CD4-positive, alpha-beta T cell treated with Interleukin-4 for 1 hour (primary cell): Measurements from ENCODE around the gene RMND5B.
A peak's percentile ranks its signal among the peaks of the same experiment; 100 is the strongest.
"Not testable (repeated sequence)": the region's sequence is repeated elsewhere in the genome, so short reads cannot be mapped to it uniquely, and the experiment has no call there.

ENCODE experiments used
- DNase-seq, 2 donors: peaks; one replicate each; pipeline ENCODE4 v3.0.0-alpha.2; 2020 to 2022

Gene RMND5B

DNA sequence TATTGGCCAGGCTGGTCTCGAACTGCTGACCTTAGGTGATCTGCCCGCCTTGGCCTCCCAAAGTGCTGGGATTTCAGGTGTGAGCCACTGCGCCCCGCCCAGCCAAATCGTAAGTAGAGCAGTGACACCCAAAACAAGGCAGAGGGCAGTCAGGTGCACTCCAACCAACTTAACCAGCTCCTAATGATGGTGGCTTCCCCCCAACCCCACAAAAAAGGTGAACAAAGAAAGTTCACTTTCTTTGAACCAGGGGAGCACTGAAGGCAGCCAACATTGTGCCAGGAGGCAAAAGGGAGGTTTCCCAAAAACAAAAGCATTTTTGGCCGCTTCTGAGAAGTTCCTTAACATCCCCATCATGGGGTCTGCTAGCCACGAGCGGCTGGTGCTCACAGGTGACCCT, 46.8 kb downstream of the RMND5B start:
- DNase-seq: no peak

GRCh38 chr5:178180141-178180863, 49.5 kb downstream of the RMND5B start:
- DNase-seq: no peak

GRCh38 chr5:178182158-178182876, 51.5 kb downstream of the RMND5B start:
- no peak for DNase-seq

DNA sequence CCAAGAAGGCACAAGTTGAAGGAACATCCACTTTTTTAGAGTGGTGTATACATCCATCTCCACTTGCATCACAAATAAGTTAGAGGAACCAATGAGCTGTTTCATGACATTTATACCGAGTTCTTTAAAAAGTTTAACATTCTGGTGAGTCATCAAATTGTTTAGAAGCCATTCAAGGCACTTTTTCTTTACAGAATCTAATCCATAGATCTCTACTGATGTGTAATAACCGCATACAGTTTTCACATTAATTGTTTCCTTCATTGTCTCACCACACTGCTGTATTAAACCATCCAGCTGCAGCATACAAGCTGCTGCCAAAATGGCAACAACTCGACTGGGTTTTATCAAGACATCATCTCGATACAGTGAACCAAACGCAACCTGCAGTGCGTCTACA, 55.6 kb downstream of the RMND5B start:
- no peak for DNase-seq

DNA sequence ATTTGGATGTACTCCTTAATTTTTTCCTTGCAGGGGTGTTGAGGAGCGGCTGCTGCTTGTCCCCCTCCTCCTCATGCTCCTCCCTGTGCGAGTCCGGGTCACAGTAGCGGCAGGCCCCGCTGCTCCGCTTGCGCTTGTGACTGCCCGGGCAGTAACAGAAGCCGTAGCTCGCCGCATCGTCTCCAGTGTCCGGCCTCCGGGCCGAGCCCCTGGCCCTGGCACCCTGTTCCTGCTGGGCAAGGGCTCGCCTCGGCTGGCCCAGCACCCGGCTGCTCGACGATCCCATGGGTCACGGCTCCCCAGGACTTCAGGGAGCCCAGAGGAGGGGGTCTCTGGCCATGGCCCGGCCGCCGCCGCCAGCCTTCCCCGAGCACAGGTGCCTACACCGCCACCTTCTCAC, 56.2 kb downstream of the RMND5B start, which contains the start of gene GMCL2:
Gene GMCL2 (minus strand): TSS at position 358 of the 400 bp plus-strand sequence. CDS start 72 bp downstream, at position 286.
- DNase-seq: no peak

GRCh38 chr5:178189433-178189832, 58.6 kb downstream of the RMND5B start:
- no peak for DNase-seq

DNA sequence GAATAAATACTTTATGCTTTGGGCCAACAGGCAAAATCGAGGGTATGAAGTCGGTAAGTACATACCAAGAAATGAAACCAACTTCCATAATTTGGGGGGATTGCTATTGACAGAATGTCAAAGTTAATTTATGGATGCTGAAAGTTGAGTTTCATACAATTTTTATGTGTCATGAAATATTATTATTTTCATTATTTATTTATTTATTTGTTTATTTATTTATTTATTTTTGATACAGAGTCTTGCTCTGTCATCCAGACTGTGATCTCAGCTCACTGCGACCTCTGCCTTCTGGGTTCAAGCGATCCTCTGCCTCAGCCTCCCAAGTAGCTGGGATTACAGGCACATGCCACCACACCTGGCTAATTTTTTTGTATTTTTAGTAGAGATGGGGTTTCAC, 60.8 kb downstream of the RMND5B start:
- no peak for DNase-seq

GRCh38 chr5:178192244-178192643, 61.4 kb downstream of the RMND5B start:
- no peak for DNase-seq

DNA sequence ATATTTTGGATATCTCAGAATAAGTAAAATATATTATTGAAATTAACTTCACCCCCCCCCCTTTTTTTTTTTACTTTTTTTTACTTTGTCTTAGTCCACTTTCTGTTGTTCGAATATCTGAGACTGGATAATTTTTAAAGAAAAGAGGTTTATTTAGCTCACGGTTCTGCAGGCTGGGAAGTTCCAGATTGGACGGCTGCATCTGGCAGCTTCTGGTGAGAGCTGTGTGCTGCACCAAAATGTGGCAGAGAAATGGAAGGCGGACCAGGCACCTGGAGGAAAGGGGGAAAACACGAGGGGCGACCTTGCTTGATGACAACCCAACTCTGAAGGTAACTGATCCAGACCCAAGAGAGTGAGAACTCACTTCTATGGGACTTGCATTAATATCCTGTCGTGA, 62.0 kb downstream of the RMND5B start:
- peak in 1 of 2 donors; percentile 0 for DNase-seq

DNA sequence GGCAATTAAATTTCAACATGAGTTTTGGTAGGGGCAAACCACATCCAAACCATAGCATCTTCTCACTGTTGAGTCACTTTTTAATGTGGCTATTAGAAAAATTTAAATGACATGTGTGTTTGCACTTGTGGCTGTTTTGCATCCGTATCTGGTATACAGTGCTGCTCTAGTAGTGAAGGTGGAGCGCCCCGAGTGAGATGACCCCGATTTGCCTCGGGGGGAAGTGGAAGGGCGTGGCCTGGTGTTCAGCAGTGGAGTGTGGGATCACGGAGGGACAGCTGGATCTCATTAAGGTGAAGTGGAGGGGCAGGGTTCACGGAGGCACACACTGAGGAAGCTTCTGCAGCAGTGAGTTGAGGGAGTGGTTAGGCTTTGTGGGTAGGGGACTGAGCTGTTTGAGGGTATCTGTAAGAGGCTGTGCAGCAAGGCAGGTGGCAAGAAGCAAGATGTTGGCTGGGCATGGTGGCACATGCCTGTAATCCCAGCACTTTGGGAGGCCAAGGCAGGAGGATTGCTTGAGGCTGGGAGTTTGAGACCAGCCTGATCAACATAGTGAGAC, 62.5 kb downstream of the RMND5B start:
- DNase-seq: peak in 1 of 2 donors; percentile 7

GRCh38 chr5:178194026-178194425, 63.2 kb downstream of the RMND5B start:
- DNase-seq: peak in 1 of 2 donors; percentile 10

- DNase-seq: no peak
These were observed 65.5 kb downstream of the RMND5B start for GRCh38 chr5:178196281-178196812.

- no peak for DNase-seq
These were observed 66.2 kb downstream of the RMND5B start for GRCh38 chr5:178196986-178197385.

GRCh38 chr5:178198151-178198550, 67.3 kb downstream of the RMND5B start:
- DNase-seq: not testable (repeated sequence)

GRCh38 chr5:178198706-178199105, 67.9 kb downstream of the RMND5B start:
- no peak for DNase-seq

DNA sequence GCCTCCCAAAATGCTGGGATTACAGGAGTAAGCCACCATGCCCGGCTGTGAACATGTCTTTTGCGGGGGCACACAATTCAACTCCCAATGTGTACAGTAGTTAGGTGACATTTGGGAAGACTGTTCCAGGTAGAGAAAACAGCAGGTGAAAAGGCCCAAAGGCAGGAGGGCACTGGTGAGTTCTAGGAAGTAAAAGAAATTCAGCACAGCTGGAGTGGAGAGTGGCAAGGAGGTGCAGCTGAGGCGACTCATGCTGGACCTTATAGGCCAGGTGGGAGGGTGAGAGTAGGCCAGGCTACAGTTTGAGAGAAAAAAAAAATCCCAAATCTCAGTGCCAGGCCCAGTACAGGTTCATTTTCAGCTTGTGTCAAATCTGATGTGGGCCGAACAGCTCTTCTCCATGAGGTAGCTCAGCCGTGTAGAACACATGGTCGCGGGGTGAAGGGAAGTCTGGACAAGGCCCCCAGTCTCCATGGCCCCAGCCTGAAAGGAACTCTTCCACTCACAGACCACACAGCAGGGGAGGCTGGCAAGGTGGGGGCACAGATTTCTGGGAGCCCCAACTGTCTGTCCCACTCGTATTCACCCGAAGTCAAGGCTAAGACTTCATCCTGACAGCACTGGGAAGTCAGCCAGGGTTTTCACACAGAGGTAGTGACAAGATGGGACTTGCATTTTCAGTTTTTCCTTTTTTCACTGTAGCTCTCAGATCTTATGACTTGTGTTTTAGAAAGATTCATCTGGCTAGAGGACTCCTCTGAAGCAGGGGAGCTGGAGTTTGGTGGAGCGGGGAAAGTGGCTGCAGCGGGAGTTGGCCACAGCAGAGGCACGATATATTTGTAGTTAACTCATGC, 69.0 kb downstream of the RMND5B start:
- DNase-seq: peak in 1 of 2 donors; percentile 5
